ENCODE results near the gene ROS1.
"Not testable (repeated sequence)": the region's sequence is repeated elsewhere in the genome, so short reads cannot be mapped to it uniquely, and the experiment has no call there.

ROS1 gene

DNA sequence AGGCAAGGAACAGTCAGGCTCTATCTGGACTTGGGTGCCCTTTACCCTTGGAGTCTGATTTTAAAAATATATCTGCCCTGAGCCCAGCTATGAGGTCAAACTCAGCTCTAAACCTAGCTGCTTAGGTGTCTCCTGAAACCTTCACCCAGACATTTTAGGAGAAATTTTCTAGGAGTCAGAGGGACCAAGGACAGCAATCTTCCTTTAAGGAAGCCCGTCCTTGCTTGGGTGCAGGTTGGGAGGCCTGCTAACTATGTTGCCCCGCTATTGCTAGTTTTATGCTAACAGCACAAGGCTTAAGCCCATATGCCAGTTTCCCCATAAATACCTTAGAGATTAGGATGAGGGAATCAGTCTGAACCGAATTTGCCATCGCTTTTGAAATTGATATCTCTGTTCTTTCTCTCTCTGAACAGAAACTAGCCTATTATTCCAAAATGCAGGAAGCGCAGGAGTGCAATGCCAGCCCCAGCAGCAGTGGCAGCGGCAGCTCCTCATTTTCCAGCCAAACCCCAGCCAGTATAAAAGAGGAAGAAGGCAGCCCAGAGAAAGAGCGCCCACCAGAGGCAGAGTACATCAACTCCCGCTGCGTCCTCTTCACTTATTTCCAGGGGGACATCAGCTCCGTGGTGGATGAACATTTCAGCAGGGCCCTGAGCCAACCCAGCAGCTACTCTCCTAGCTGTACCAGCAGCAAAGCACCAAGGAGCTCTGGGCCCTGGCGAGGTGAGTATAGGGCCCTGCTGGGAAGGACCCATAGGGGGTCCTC is 157.8 kb downstream of the ROS1 start:
- DNase-seq (ENCODE audit: low read depth, low spot score), result no peak

DNA sequence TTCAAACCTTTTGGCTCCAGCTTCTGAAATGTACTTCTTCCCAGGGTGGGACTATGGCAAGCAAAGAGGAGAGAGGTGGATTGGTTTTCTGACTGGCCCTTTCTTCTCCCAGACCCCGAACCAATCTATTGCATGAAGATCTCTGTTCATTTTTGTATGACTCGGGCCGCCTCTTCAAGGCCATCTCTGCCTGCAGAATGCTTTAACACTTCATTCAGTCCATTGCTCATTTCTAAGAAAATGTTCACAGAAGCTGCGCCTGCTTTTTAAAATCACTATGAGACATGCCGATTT is 158.7 kb downstream of the ROS1 start:
- no peak for DNase-seq (ENCODE audit: low read depth, low spot score)

DNA sequence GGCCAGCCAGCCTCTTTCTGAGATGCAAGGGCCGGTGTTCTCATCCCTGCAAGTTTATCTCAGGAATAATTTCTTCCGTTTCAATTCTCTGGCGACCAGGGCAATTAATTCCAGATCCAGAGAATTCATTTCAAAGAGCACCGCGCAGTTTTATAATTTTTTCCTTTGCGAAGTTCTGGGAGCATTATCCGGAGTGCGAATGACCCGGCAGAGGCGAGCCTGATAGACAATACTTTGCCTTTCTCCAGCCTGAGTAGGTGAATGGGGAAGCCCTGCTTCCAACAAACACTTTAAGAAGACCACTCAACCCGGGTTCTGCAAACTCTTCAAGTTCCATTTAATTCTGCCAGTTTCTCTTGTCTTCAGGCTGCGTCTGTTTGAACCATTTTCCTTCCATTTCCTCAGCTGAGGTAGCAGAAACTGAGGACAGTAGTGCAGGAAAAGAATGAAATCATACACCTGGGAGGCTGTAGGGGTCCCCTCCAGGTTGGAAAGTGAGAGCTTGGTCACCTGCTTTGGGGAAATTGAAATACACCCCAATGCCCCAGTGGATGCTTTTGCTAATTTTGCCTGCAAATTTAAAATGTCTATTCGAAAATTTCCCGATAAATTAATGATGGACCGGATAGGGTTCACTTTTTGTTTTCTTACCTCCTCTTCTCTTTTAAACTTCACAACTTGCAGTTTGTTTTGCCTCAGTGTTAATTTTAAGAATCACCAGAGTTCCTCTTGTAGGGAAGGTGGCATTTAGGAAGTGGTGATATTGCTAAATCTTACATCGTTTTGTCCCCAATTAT is 159.3 kb downstream of the ROS1 start:
- no peak for DNase-seq (ENCODE audit: low read depth, low spot score)

DNA sequence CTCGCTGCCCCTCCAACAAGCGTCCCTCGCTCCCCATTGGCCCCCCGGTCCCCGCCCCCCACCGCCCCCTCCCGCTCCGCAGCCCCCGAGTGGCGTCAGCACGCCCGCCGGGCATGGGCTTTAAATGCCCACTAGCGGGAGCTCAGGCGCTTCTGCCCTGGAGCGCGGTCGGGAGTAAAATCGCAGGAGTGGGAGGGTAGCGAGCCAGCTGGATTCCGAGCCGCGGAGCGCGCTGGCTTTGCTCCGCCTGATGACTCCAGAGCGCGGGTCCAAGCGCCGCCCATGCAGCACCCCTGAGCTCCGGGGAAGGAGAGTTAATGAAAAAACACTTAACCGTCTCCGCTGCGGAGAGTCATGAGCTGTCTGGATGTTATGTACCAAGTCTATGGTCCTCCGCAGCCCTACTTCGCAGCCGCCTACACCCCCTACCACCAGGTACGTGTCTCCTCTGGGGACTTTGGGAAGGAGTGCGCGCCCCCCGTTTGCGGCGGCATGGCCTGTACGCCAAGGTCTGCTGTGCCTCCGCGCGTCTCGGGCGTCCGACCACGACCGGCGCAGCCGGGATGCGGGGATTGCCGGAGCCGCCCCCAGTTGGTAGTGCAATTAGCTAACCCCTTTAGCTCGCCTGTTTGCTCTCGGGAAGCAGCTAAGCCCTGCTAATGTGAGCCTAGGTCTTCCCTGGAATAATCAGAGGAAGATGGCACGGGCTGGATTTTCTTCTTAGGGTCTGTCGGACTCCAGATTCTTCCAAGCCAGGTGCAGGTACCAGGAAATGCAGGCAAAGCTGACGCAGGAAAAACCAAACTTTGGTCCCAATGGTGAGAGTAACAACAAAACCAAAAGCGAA is 160.1 kb downstream of the ROS1 start, which contains the start of gene VGLL2:
VGLL2 (plus strand) TSS at position 149 of the 847 bp plus-strand sequence; CDS start at position 355, 206 bp downstream.
- DNase-seq (ENCODE audit: low read depth, low spot score), result no peak

DNA sequence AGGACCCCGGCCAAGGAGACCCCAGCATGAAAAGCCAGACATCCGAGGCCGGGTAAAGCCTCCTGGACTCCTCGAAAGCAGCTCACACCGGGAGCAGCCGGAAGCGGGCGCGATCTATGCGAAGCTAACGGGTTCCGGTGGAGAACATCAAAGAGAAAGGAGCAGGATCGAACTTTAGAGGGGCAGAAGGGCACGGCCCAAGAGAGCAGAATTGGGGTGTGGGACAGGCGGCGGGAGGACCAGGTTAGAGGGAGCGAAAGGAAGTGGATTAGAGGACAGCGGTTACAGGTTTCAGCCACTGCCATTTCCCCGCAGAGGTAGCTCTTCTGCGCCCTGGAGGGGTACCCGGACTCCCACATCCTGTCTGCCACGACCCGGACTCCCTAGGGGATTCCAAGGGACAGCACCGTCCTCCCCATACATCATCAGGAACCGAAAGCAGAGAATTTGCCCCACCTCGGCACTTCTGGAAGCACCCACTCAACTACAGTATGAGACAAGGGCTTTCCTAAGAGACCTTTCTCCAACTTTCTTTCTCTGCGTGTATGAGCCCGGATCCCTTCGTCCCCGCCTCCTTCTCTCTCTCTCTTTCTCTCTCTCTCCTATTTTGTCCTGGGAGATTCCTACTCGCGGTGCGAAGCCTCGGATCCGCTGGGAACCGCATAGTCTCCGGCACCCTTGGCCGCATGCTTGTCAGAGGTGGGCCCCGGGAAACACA is 160.9 kb downstream of the ROS1 start:
- DNase-seq (ENCODE audit: low read depth, low spot score), result no peak

DNA sequence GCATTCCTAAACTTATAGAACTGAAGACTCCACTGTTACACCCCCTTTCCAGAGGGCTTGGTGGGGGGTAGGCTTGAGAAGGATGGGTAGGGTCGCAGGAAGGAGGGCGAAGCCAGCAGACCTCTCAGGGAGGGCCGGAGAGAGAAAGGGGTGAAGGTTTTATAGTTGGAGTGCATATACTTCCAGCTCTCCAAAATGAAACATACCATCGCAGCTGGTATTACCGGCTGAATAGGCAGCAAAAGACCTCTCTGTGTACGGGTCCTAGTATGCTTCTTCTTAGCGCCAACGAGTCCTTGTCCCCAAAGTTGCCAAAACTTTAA is 161.4 kb downstream of the ROS1 start:
- DNase-seq (ENCODE audit: low read depth, low spot score), result no peak

DNA sequence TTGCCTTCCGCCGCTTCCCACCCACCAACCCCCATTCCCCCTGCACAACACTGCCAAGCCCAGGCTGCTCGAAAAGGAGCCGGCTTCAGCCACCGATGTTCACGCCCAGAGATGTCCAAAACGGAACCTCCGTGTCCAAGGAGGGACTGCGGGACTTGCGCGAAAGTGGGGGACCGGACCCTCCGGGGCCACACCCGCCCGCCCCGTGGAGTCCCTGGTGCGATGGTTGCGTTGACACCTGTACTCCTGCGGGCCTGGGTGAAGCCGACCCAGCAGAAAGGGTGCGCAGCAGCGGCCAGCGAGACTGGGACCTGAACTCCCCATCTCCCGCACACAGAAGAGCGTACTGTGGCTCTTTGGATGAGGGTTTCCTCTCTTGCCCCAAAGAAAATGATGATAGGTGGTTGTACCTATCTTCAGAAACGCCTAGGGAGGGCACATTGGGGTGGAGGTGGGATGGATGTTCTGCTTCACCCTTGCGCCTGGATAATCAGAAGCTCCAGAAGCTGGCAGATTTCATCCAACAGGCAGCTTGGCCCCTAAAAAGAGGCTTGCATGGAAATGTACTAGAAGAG is 162.3 kb downstream of the ROS1 start:
- no peak for DNase-seq (ENCODE audit: low read depth, low spot score)

DNA sequence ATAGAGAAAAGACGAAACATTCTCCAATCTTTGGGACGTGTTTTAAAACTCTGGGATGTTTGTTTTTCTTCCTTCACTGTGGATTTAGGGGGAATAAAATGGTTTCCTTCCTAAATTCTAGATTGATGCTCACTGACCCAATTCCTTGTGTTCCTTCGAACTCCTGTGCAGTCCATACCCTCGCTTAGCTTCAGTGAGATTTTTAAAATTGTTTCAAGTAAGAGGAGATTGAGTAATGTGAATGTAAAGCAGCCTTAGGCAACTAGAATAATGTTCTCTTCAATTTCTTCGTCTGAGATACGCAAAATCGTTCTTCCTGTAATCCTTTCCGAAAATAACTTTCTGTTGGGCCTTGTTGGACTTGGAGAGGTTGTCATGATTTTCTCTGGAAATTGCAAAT is 162.9 kb downstream of the ROS1 start:
- DNase-seq (ENCODE audit: low read depth, low spot score), result no peak

DNA sequence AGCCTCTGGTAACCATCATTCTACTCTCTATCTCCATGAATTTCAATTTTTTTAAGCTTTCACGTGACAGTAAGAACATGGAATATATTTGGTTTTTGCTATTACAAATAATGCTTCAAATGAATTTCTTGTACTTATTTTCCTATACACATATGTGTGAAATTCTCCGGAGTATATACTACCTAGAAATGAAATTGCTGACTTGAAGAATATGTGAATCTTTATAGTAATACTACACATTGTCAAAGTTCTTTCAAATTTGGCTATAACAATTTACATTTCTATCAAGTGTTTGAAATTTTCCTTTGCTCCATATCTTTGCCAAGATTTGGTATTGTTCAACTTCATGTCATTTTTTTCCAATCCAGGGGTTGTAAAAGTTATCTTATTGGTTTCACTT is 172.0 kb downstream of the ROS1 start:
- DNase-seq (ENCODE audit: low read depth, low spot score), result no peak

DNA sequence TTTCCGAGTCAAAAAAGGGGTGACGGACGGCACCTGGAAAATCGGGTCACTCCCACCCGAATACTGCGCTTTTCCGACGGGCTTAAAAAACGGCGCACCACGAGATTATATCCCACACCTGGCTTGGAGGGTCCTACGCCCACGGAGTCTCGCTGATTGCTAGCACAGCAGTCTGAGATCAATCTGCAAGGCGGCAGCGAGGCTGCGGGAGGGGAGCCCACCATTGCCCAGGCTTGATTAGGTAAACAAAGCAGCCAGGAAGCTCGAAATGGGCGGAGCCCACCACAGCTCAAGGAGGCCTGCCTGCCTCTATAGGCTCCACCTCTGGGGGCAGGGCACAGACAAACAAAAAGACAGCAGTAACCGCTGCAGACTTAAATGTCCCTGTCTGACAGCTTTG is 180.8 kb downstream of the ROS1 start:
- DNase-seq (ENCODE audit: low read depth, low spot score), result not testable (repeated sequence)

DNA sequence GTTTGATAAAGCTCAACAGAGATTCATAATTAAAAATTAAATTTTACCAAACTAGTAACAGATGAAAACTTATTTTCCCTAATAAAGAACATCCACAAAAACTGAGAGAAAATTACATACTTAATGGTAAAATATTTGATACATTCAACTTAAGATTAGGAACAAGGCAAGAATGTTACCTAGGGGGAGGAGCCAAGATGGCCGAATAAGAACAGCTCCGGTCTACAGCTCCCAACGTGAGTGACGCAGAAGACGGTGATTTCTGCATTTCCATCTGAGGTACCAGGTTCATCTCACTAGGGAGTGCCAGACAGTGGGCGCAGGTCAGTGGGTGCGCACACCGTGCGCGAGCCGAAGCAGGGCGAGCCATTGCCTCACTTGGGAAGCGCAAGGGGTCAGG is 181.2 kb downstream of the ROS1 start:
- not testable (repeated sequence) for DNase-seq (ENCODE audit: low read depth, low spot score)
